ENCODE results near the gene CLPTM1L. TPM values are rescaled to one million over a fixed set of nuclear protein-coding genes. Genes with fewer than 3 reads are reported as not detected.
A peak's percentile ranks its signal among the peaks of the same experiment; 100 is the strongest.

Gene CLPTM1L
- polyA plus RNA-seq, 3 donors: 14.1 to 76.2 (median 35.0) TPM

DNA sequence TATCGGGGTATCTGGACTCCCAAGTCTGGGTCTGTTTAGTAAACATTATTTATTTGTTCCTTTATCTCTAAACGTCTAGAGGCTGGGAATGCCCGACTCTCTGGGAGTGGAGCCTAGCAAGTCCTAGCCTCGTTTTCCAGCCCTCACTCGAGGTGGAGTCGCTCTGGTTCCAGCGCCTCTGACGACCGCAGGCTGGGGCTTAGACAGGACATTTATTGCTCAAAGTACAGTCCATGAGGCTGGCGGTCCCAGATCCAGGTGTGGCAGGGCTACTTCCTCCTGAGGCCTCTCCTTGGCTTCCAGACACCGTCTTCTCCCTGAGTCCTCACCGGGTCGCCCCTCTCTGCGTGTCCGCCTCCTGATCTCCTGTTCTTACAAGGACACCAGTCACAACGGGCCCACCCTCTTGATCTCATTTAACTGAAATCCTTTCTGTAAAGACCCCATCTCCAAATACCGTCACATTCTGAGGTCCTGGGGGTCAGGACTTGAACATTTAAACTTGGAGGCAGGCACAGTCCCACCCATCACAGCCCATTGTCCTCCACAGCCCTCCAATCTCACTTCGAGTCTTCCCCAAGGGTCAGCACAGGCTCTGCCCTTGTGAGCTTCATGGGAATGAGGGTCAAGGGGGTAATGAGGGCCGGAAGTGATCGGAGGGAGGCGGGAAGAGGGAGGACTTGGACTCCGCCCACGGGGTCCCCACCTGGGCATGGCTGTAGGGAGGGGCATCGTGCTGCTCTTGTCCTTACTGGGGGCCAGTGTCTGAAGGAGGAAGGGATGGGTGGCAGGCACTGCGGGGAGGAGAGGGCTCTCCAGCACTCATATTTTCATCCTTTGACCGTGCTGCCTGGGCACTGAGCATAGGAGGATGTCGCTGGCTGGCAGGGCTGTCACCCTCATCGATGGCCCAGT lies 12.2 kb upstream of the CLPTM1L start:
- no peak overlapping the region for H3K27ac ChIP-seq (ENCODE audit: low read depth in 1 of 2, low read length in 2 of 2)
- no peaks in the 10 kb centered on the region for H3K79me2 ChIP-seq (ENCODE audit: insufficient read depth, low read length)
- H3K9ac ChIP-seq (ENCODE audit: insufficient read depth, low read length, poor library complexity, severe bottlenecking): no peak overlapping the region
- Mint-ChIP-seq H3K9me3 (no peaks in the 10 kb centered on the region), H3K36me3 (no peaks in the 10 kb centered on the region), H3K27ac (peak overlapping the region in 1 of 7 donors; percentile 30), H3K4me1 (no peaks in the 10 kb centered on the region), H3K4me3 (no peak overlapping the region), H3K27me3 (ENCODE audit: low read depth in 3 of 3) (peaks cover 15 to 23% (median 22%) of the 10 kb centered on the region in 3 donors)
- no peaks in the 10 kb centered on the region for H3K36me3 ChIP-seq (replicated peaks in 1 of 2; ENCODE audit: control insufficient read depth in 1 of 2, insufficient read depth in 2 of 2, low read length in 2 of 2)
- no peak overlapping the region for H3K4me2 ChIP-seq (replicated peaks; ENCODE audit: extremely low read depth, low read length, poor library complexity, severe bottlenecking)
- no peak overlapping the region for H2AFZ ChIP-seq (ENCODE audit: insufficient read depth, low read depth, low read length, poor library complexity, severe bottlenecking)
- no peaks in the 10 kb centered on the region for H3K4me1 ChIP-seq (ENCODE audit: control insufficient read depth in 1 of 2, insufficient read depth in 2 of 2, low read length in 2 of 2)
- 89% methylated on average over 21 of the region's 28 CpGs for WGBS (ENCODE audit: insufficient coverage)
- H3K9me3 ChIP-seq (replicated peaks in 1 of 2; ENCODE audit: control insufficient read depth in 1 of 2, insufficient read depth in 1 of 2, low read length in 2 of 2): no peaks in the 10 kb centered on the region
- intact Hi-C loops (cut with micrococcal nuclease): loop anchor here in 1 of 2 donors (10.0 kb wide), 1 partner anchor 438 kb away; the partner anchor contains the start of gene MRPL36
- H3K27me3 ChIP-seq (ENCODE audit: control insufficient read depth in 2 of 2, insufficient read depth in 2 of 2, low read length in 2 of 2): peaks cover 0 to 2% of the 10 kb centered on the region in 2 donors
- H4K20me1 ChIP-seq (ENCODE audit: insufficient read depth, low read length): no peaks in the 10 kb centered on the region
- TF ChIP-seq, protein P1, sequence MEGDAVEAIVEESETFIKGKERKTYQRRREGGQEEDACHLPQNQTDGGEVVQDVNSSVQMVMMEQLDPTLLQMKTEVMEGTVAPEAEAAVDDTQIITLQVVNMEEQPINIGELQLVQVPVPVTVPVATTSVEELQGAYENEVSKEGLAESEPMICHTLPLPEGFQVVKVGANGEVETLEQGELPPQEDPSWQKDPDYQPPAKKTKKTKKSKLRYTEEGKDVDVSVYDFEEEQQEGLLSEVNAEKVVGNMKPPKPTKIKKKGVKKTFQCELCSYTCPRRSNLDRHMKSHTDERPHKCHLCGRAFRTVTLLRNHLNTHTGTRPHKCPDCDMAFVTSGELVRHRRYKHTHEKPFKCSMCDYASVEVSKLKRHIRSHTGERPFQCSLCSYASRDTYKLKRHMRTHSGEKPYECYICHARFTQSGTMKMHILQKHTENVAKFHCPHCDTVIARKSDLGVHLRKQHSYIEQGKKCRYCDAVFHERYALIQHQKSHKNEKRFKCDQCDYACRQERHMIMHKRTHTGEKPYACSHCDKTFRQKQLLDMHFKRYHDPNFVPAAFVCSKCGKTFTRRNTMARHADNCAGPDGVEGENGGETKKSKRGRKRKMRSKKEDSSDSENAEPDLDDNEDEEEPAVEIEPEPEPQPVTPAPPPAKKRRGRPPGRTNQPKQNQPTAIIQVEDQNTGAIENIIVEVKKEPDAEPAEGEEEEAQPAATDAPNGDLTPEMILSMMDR (IDR thresholded peaks at IDR 0.05): no peak
- no peak overlapping the region for H3K4me3 ChIP-seq (replicated peaks in 1 of 3; ENCODE audit: low read depth in 2 of 3, low read length in 3 of 3)
- no peak for DNase-seq

DNA sequence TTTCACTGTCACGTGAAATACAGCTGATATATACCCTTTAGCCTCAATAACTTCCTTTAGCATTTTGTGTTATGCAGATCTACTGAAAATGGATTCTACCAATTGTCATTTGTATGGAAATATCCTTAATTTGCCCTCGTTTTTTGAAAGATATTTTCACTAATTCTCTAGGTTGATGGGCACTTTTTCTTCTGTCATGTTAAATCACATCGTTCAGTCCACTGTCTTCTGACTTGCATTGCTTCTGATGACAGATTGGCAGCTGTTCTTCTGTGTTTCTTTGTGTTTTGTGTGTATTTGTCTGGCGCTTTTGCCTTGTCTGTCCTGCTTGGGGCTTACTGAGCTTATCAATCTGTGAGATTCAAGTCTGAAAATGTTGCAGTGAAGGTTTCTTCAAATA lies 9.7 kb upstream of the CLPTM1L start:
- no peak overlapping the region for H3K27ac Mint-ChIP-seq
- TF ChIP-seq, protein P1 (IDR thresholded peaks at IDR 0.05): no peak
- WGBS (ENCODE audit: insufficient coverage): 83% methylated on average over 2 of the region's 4 CpGs

More for the DNA sequence above, 9.7 kb upstream of the CLPTM1L start:
- no peak for DNase-seq
- no peaks in the 10 kb centered on the region for H3K36me3 Mint-ChIP-seq
- no peaks in the 10 kb centered on the region for H3K36me3 ChIP-seq (replicated peaks in 1 of 2; ENCODE audit: control insufficient read depth in 1 of 2, insufficient read depth in 2 of 2, low read length in 2 of 2)
- peaks cover 13 to 21% (median 16%) of the 10 kb centered on the region in 3 donors for H3K27me3 Mint-ChIP-seq (ENCODE audit: low read depth in 3 of 3)
- intact Hi-C loops (cut with micrococcal nuclease): loop anchor here in 1 of 2 donors (10.0 kb wide), 1 partner anchor 440 kb away; the partner anchor contains the start of gene MRPL36
- H3K27ac ChIP-seq (ENCODE audit: low read depth in 1 of 2, low read length in 2 of 2): no peak overlapping the region
- H3K27me3 ChIP-seq (ENCODE audit: control insufficient read depth in 2 of 2, insufficient read depth in 2 of 2, low read length in 2 of 2): peaks cover 0 to 2% of the 10 kb centered on the region in 2 donors
- H3K9ac ChIP-seq (ENCODE audit: insufficient read depth, low read length, poor library complexity, severe bottlenecking): no peak overlapping the region
- no peaks in the 10 kb centered on the region for H3K4me1 ChIP-seq (ENCODE audit: control insufficient read depth in 1 of 2, insufficient read depth in 2 of 2, low read length in 2 of 2)
- H4K20me1 ChIP-seq (ENCODE audit: insufficient read depth, low read length): no peaks in the 10 kb centered on the region
- H2AFZ ChIP-seq (ENCODE audit: insufficient read depth, low read depth, low read length, poor library complexity, severe bottlenecking): no peak overlapping the region
- H3K4me3 ChIP-seq (replicated peaks in 1 of 3; ENCODE audit: low read depth in 2 of 3, low read length in 3 of 3): no peak overlapping the region
- no peaks in the 10 kb centered on the region for H3K9me3 ChIP-seq (replicated peaks in 1 of 2; ENCODE audit: control insufficient read depth in 1 of 2, insufficient read depth in 1 of 2, low read length in 2 of 2)
- no peak overlapping the region for H3K4me3 Mint-ChIP-seq
- H3K4me2 ChIP-seq (replicated peaks; ENCODE audit: extremely low read depth, low read length, poor library complexity, severe bottlenecking): no peak overlapping the region
- H3K79me2 ChIP-seq (ENCODE audit: insufficient read depth, low read length): no peaks in the 10 kb centered on the region
- no peaks in the 10 kb centered on the region for H3K9me3 Mint-ChIP-seq
- no peaks in the 10 kb centered on the region for H3K4me1 Mint-ChIP-seq
